Posterior cingulate gyrus (tissue), 11 donors: ENCODE measurements around the gene GGA1.
"Not testable (repeated sequence)": the region's sequence is repeated elsewhere in the genome, so short reads cannot be mapped to it uniquely, and the experiment has no call there.

Experiments
- DNase-seq, 10 donors: peaks; one replicate each; pipeline versions ENCODE4 v3.0.0 to v3.0.0-alpha.2; 2020 to 2021; ENCODE audit warnings: mixed read lengths in 3 of 10
- intact Hi-C: fragments of 100-400 bp; cut with DNase I; formaldehyde crosslinking; loops from one replicate; pipeline ENCODE4 v1.15.1; 2023

Gene GGA1

GRCh38 chr22:37640591-37641560 is 32.2 kb downstream of the GGA1 start:
- intact Hi-C loops = loop anchor here (5.0 to 10.0 kb wide), 2 partner anchors 46 to 94 kb away; partner anchors contain the start of gene NOL12
- no peak for DNase-seq

GRCh38 chr22:37641561-37641949 is 32.9 kb downstream of the GGA1 start:
- no peak for DNase-seq
- intact Hi-C loops = loop anchor here (5.0 to 10.0 kb wide), 2 partner anchors 46 to 93 kb away; partner anchors contain the start of gene NOL12

- peak; percentile 74 to 98 (median 92) for DNase-seq
- intact Hi-C loops = loop anchor here (5.0 to 10.0 kb wide), 2 partner anchors 44 to 91 kb away; partner anchors contain the start of gene NOL12
Observed at GRCh38 chr22:37643225-37643847, 34.7 kb downstream of the GGA1 start.

- intact Hi-C loops = loop anchor here (10.0 kb wide), 1 partner anchor 87 kb away; no protein-coding TSS in a partner anchor
- DNase-seq = no peak
Observed at GRCh38 chr22:37647317-37647716, 38.7 kb downstream of the GGA1 start.

GRCh38 chr22:37647928-37648327 is 39.3 kb downstream of the GGA1 start:
- intact Hi-C loops = loop anchor here (10.0 kb wide), 1 partner anchor 87 kb away; no protein-coding TSS in a partner anchor
- DNase-seq = no peak

- no peak for DNase-seq
- intact Hi-C loops = no loop called here
Observed at GRCh38 chr22:37650463-37651136, 42.0 kb downstream of the GGA1 start.

GRCh38 chr22:37654563-37655251 is 46.1 kb downstream of the GGA1 start:
- intact Hi-C loops = no loop called here
- DNase-seq = no peak

- intact Hi-C loops = no loop called here
- DNase-seq = no peak
Observed at GRCh38 chr22:37655252-37655563, 46.6 kb downstream of the GGA1 start.

- DNase-seq, intact Hi-C loops: not testable (repeated sequence)
Observed at GRCh38 chr22:37656583-37656982, 47.9 kb downstream of the GGA1 start.

- no peak for DNase-seq
- intact Hi-C loops = no loop called here
Observed at GRCh38 chr22:37657590-37658132, 49.0 kb downstream of the GGA1 start.

- intact Hi-C loops = no loop called here
- peak; percentile 97 to 100 (median 98) for DNase-seq
Observed at GRCh38 chr22:37658133-37659065, 49.8 kb downstream of the GGA1 start, which contains the start of gene PDXP. Gene PDXP, plus strand, starts transcription at chr22:37658723. Its CDS starts 60 bp downstream, at chr22:37658783.

GRCh38 chr22:37659066-37659896 is 50.6 kb downstream of the GGA1 start:
- intact Hi-C loops = no loop called here
- peak in 2 of 10 donors; percentile 40 to 87 for DNase-seq

- intact Hi-C loops = loop anchor here (10.0 kb wide), 1 partner anchor 135 kb away; no protein-coding TSS in a partner anchor
- no peak for DNase-seq
Observed at GRCh38 chr22:37659897-37660708, 51.5 kb downstream of the GGA1 start.

- DNase-seq = no peak
- intact Hi-C loops = loop anchor here (10.0 kb wide), 1 partner anchor 134 kb away; no protein-coding TSS in a partner anchor
Observed at GRCh38 chr22:37660709-37661045, 52.0 kb downstream of the GGA1 start.

GRCh38 chr22:37661160-37661924 is 52.7 kb downstream of the GGA1 start:
- intact Hi-C loops = loop anchor here (10.0 kb wide), 1 partner anchor 133 kb away; no protein-coding TSS in a partner anchor
- peak in 2 of 10 donors; percentile 37 to 42 for DNase-seq

- intact Hi-C loops = loop anchor here (10.0 kb wide), 1 partner anchor 133 kb away; no protein-coding TSS in a partner anchor
Observed at GRCh38 chr22:37662039-37662438, 53.4 kb downstream of the GGA1 start.

More at GRCh38 chr22:37662039-37662438, 53.4 kb downstream of the GGA1 start:
- no peak for DNase-seq
